ENCODE results near the gene NQO2.

- TF ChIP-seq CTCF (IDR thresholded peaks at IDR 0.05; ENCODE audit: poor library complexity) (no peak), EZH2phosphoT487 (IDR thresholded peaks at IDR 0.05; ENCODE audit: low read depth, severe bottlenecking, unreplicated experiment) (no peak), EZH2 (IDR thresholded peaks at IDR 0.05; ENCODE audit: borderline replicate concordance) (no peak)
These were observed 59.3 kb downstream of the NQO2 start for GRCh38 chr6:3058957-3059356.

Measured in hepatocyte (in vitro differentiated cells).